ENCODE data around the gene BOLA2B. TPM values are rescaled to one million over a fixed set of nuclear protein-coding genes. Genes with fewer than 3 reads are reported as not detected.
"Not testable (repeated sequence)": the region's sequence is repeated elsewhere in the genome, so short reads cannot be mapped to it uniquely, and the experiment has no call there.

BOLA2B gene
- polyA plus RNA-seq, 1 donor, result 57.9 TPM

GRCh38 chr16:30168746-30169145 is 24.7 kb downstream of the BOLA2B start:
- not testable (repeated sequence) for H3K36me3 ChIP-seq (ENCODE audit: control insufficient read depth, insufficient read depth, low read length); H3K4me1 ChIP-seq (ENCODE audit: control insufficient read depth, insufficient read depth, low read length); H3K4me3 ChIP-seq (ENCODE audit: low read length); H3K27ac ChIP-seq (ENCODE audit: low read length); H3K27me3 ChIP-seq (ENCODE audit: control insufficient read depth, insufficient read depth, low read length); DNase-seq; H3K9me3 ChIP-seq (ENCODE audit: control insufficient read depth, low read depth, low read length)
- WGBS (ENCODE audit: insufficient coverage, low lambda C conversion rate), result no CpG with 5 or more reads among the region's 29 CpGs

DNA sequence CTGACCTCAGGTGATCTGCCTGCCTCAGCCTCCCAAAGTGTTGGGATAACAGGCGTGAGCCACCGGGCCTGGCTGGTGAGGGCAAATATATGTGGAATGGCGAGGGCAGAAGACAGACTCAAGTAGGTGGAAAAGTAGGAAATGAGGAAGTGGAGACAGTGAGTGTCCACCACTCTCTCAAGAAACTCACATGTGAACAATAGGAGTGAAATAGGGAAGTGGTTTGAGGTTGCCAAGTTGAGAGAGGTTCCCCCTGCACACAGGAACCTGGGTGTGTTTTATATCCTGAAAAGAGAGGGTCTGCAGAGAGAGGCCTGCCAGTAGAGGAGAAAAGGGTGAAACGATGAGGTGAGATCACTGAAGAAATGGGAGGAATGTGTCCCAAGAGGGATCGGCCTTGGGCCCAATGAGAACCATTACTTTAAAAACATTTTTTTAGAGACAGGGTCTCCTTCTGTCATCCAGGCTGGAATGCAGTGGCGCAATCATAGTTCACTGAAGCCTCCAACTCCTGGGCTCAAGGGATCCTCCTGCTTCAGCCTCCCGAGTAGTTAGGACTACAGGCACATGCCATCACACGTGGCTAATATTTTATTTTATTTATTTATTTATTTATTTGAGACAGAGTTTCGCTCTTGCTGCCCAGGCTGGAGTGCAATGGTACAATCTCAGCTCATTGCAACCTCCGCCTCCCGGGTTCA is 27.1 kb downstream of the BOLA2B start:
- H3K4me1 ChIP-seq (ENCODE audit: control insufficient read depth, insufficient read depth, low read length), result no peaks in the 10 kb centered on the region

DNA sequence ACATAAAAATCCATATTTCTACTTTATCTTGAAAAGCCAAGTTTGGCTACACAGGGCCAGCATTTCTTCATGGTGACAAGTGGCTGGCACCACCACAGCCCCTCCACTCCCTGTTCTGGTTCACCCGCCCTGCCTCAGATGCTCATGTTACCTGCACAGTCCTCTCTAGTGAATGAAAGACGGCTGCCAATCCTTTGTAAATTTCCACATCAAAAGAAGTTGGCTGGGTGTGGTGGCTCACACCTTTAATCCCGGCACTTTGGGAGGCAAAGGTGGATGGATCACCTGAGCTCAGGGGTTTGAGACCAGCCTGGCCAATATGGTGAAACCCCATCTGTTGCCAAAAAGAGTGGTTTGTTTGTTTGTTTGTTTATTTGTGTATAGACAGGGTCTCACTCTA is 29.9 kb downstream of the BOLA2B start:
- H3K27me3 ChIP-seq (ENCODE audit: control insufficient read depth, insufficient read depth, low read length), result no peaks in the 10 kb centered on the region
- WGBS (ENCODE audit: insufficient coverage, low lambda C conversion rate), result no CpG with 5 or more reads among the region's 3 CpGs
- H3K27ac ChIP-seq (ENCODE audit: low read length), result no peak overlapping the region
- H3K4me1 ChIP-seq (ENCODE audit: control insufficient read depth, insufficient read depth, low read length), result no peaks in the 10 kb centered on the region
- H3K36me3 ChIP-seq (ENCODE audit: control insufficient read depth, insufficient read depth, low read length), result no peaks in the 10 kb centered on the region
- H3K4me3 ChIP-seq (ENCODE audit: low read length), result no peak overlapping the region
- no peak for DNase-seq
- H3K9me3 ChIP-seq (ENCODE audit: control insufficient read depth, low read depth, low read length), result no peaks in the 10 kb centered on the region

More for the DNA sequence above, 27.1 kb downstream of the BOLA2B start:
- Histone ChIP-seq H3K27ac (ENCODE audit: low read length) (no peak overlapping the region), H3K36me3 (ENCODE audit: control insufficient read depth, insufficient read depth, low read length) (no peaks in the 10 kb centered on the region), H3K27me3 (ENCODE audit: control insufficient read depth, insufficient read depth, low read length) (no peaks in the 10 kb centered on the region), H3K9me3 (ENCODE audit: control insufficient read depth, low read depth, low read length) (no peaks in the 10 kb centered on the region), H3K4me3 (ENCODE audit: low read length) (no peak overlapping the region)
- DNase-seq, result no peak
- no CpG with 5 or more reads among the region's 11 CpGs for WGBS (ENCODE audit: insufficient coverage, low lambda C conversion rate)

DNA sequence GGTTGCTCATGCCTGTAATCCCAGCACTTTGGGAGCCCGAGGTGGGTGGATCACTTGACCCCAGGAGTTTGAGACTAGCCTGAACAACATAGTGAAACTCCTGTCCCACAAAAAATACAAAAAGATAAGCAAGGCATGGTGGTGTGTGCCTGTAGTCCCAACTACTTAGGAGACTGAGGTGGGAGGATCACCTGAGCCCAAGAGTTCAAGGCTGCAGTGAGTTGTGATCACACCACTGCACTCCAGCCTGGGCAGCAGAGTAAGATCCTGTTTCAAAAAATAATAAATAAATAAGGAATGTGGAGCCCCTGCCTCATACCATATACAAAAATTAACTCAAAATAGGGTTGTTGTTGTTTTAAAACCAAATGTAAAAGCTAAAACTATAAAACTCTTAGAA is 36.3 kb downstream of the BOLA2B start:
- no peak overlapping the region for H3K27ac ChIP-seq (ENCODE audit: low read length)
- no peaks in the 10 kb centered on the region for H3K27me3 ChIP-seq (ENCODE audit: control insufficient read depth, insufficient read depth, low read length)
- no peaks in the 10 kb centered on the region for H3K9me3 ChIP-seq (ENCODE audit: control insufficient read depth, low read depth, low read length)
- no CpG with 5 or more reads among the region's 1 CpG for WGBS (ENCODE audit: insufficient coverage, low lambda C conversion rate)
- no peak for DNase-seq
- H3K4me1 ChIP-seq (ENCODE audit: control insufficient read depth, insufficient read depth, low read length), result no peaks in the 10 kb centered on the region
- no peak overlapping the region for H3K4me3 ChIP-seq (ENCODE audit: low read length)
- H3K36me3 ChIP-seq (ENCODE audit: control insufficient read depth, insufficient read depth, low read length), result no peaks in the 10 kb centered on the region

DNA sequence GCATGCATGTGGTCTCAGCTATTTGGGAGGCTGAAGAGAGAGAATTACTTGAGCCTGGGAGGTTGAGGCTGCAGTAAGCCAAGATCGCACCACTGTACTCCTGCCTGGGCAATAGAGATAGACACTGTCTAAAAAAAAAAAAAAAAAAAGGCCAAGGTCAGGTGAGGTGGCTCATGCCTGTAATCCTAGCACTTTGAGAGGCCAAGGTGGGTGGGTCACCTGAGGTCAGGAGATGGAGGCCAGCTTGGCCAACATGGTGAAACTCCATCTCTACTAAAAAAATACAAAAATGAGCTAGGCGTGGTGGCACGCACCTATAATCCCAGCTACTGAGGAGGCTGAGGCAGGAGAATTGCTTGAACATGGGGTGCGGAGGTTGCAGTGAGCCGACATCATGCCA is 38.3 kb downstream of the BOLA2B start:
- WGBS (ENCODE audit: insufficient coverage, low lambda C conversion rate), result no CpG with 5 or more reads among the region's 5 CpGs
- Histone ChIP-seq H3K4me1 (ENCODE audit: control insufficient read depth, insufficient read depth, low read length) (no peaks in the 10 kb centered on the region), H3K4me3 (ENCODE audit: low read length) (no peak overlapping the region), H3K9me3 (ENCODE audit: control insufficient read depth, low read depth, low read length) (no peaks in the 10 kb centered on the region), H3K36me3 (ENCODE audit: control insufficient read depth, insufficient read depth, low read length) (no peaks in the 10 kb centered on the region), H3K27ac (ENCODE audit: low read length) (no peak overlapping the region), H3K27me3 (ENCODE audit: control insufficient read depth, insufficient read depth, low read length) (no peaks in the 10 kb centered on the region)
- DNase-seq, result no peak

DNA sequence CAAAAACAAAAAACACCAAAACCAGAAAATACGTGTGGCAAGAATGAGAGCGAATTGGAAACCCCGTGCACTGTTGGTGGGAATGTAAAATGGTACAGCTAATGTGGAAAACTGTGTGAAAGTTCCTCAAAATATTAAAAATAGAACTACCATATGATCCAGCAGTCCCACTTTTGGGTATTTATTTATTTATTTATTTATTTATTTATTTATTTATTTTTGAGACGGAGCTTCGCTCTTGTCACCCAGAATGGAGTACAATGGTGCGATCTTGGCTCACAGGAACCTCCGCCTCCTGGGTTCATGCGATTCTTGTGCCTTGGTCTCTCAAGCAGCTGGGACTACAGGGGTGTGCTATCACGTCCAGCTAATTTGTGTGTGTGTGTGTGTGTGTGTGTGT is 40.9 kb downstream of the BOLA2B start:
- no peak for DNase-seq
- H3K9me3 ChIP-seq (ENCODE audit: control insufficient read depth, low read depth, low read length), result peaks cover 9% of the 10 kb centered on the region
- H3K36me3 ChIP-seq (ENCODE audit: control insufficient read depth, insufficient read depth, low read length), result no peaks in the 10 kb centered on the region
- no peaks in the 10 kb centered on the region for H3K4me1 ChIP-seq (ENCODE audit: control insufficient read depth, insufficient read depth, low read length)
- no peak overlapping the region for H3K27ac ChIP-seq (ENCODE audit: low read length)
- H3K4me3 ChIP-seq (ENCODE audit: low read length), result no peak overlapping the region
- WGBS (ENCODE audit: insufficient coverage, low lambda C conversion rate), result no CpG with 5 or more reads among the region's 9 CpGs
- H3K27me3 ChIP-seq (ENCODE audit: control insufficient read depth, insufficient read depth, low read length), result no peaks in the 10 kb centered on the region

DNA sequence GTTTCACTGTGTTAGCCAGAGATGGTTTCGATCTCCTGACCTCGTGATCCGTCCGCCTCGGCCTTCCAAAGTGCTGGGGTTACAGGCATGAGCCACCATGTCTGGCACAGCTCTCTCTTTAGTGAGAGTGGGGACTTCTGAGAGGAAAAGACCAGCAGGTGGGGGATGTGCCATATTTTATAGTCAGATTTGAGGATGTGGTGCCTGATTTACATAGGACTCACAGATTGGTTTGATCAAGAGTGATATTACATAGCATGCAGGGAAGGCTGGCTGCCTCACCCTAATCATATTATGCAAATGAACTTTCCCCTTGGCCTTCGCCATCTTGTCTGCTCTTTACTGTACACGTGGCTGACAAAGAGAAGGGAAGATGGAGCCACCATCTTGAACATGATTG is 42.4 kb downstream of the BOLA2B start:
- WGBS (ENCODE audit: insufficient coverage, low lambda C conversion rate), result no CpG with 5 or more reads among the region's 7 CpGs
- Histone ChIP-seq H3K4me1 (ENCODE audit: control insufficient read depth, insufficient read depth, low read length) (no peaks in the 10 kb centered on the region), H3K27me3 (ENCODE audit: control insufficient read depth, insufficient read depth, low read length) (no peaks in the 10 kb centered on the region), H3K27ac (ENCODE audit: low read length) (no peak overlapping the region), H3K36me3 (ENCODE audit: control insufficient read depth, insufficient read depth, low read length) (no peaks in the 10 kb centered on the region), H3K9me3 (ENCODE audit: control insufficient read depth, low read depth, low read length) (peaks cover 9% of the 10 kb centered on the region), H3K4me3 (ENCODE audit: low read length) (no peak overlapping the region)
- no peak for DNase-seq

GRCh38 chr16:30149250-30149930 is 44.1 kb downstream of the BOLA2B start:
- H3K4me1 ChIP-seq (ENCODE audit: control insufficient read depth, insufficient read depth, low read length), result no peaks in the 10 kb centered on the region
- H3K27ac ChIP-seq (ENCODE audit: low read length), result no peak overlapping the region
- no peak overlapping the region for H3K4me3 ChIP-seq (ENCODE audit: low read length)
- DNase-seq, result no peak
- no peaks in the 10 kb centered on the region for H3K36me3 ChIP-seq (ENCODE audit: control insufficient read depth, insufficient read depth, low read length)
- no peaks in the 10 kb centered on the region for H3K27me3 ChIP-seq (ENCODE audit: control insufficient read depth, insufficient read depth, low read length)
- peaks cover 9% of the 10 kb centered on the region for H3K9me3 ChIP-seq (ENCODE audit: control insufficient read depth, low read depth, low read length)
- 100% methylated on average over 1 of the region's 5 CpGs for WGBS (ENCODE audit: insufficient coverage, low lambda C conversion rate)

DNA sequence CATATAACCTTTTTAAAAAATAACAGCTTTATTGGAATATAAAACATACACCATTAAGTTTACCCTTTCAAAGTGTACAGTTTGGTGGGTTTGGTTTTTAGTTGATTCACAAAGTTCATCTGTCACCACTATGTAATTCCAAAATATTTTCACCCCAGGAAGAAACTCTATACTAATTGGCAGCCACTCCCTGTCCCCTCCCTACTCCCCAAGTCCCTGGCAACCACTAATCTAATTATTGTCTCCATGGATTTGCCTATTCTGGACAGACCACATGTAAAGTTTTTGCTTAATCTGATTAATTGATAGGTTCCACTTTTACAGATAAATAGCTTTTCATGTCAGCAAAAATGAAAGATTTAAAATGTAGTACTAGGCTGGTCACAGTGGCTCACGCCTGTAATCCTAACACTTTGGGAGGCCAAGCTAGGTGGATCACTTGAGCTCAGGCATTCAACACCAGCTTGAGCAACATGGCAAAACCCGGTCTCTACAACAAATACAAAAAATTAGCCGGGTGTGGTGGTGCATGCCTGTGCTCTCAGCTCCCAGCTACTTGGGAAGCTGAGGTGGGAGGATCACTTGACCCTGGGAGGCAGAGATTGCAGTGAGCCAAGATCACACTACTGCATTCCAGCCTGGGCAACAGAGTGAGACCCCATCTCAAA is 45.5 kb downstream of the BOLA2B start:
- H3K36me3 ChIP-seq (ENCODE audit: control insufficient read depth, insufficient read depth, low read length), result no peaks in the 10 kb centered on the region
- no peak for DNase-seq
- WGBS (ENCODE audit: insufficient coverage, low lambda C conversion rate), result no CpG with 5 or more reads among the region's 3 CpGs
- no peak overlapping the region for H3K27ac ChIP-seq (ENCODE audit: low read length)
- no peak overlapping the region for H3K4me3 ChIP-seq (ENCODE audit: low read length)
- H3K4me1 ChIP-seq (ENCODE audit: control insufficient read depth, insufficient read depth, low read length), result no peaks in the 10 kb centered on the region
- H3K9me3 ChIP-seq (ENCODE audit: control insufficient read depth, low read depth, low read length), result peaks cover 9% of the 10 kb centered on the region
- no peaks in the 10 kb centered on the region for H3K27me3 ChIP-seq (ENCODE audit: control insufficient read depth, insufficient read depth, low read length)

DNA sequence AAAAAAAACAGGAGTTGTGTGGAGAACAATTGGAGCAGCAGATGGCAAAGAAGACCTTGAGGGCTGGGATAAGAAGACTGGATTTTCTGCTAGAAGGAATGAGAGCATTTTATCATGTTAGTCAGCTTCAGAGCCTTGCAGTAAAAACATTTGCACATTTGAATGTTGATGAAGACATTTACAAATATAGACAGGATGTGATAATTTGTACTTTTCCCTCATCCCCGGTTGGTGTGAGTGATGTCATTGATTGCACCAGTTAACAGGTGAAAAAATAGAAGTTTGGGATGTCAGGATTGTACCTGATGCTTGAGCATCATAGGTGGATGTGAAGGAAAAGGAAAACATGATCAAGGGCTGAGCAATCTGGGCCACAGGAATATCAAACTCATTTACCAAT is 47.8 kb downstream of the BOLA2B start:
- H3K27ac ChIP-seq (ENCODE audit: low read length), result no peak overlapping the region

More for the DNA sequence above, 47.8 kb downstream of the BOLA2B start:
- H3K36me3 ChIP-seq (ENCODE audit: control insufficient read depth, insufficient read depth, low read length), result no peaks in the 10 kb centered on the region
- H3K27me3 ChIP-seq (ENCODE audit: control insufficient read depth, insufficient read depth, low read length), result no peaks in the 10 kb centered on the region
- H3K4me1 ChIP-seq (ENCODE audit: control insufficient read depth, insufficient read depth, low read length), result no peaks in the 10 kb centered on the region
- no peak for DNase-seq
- WGBS (ENCODE audit: insufficient coverage, low lambda C conversion rate), result no CpG with 5 or more reads among the region's 1 CpG
- peaks cover 9% of the 10 kb centered on the region for H3K9me3 ChIP-seq (ENCODE audit: control insufficient read depth, low read depth, low read length)
- no peak overlapping the region for H3K4me3 ChIP-seq (ENCODE audit: low read length)
